Measurements from ENCODE around the gene FAM83F.

FAM83F gene

GRCh38 chr22:40043081-40043480, 48.3 kb downstream of the FAM83F start:
- TF ChIP-seq CTCF (IDR thresholded peaks at IDR 0.05; ENCODE audit: control insufficient read depth, extremely low read depth, insufficient read depth): no peak
- peak overlapping the region; percentile 64; the same call in 1 of the 2 replicates for H3K4me3 ChIP-seq (ENCODE audit: low read depth, low read length)
- peak; percentile 61 for DNase-seq (ENCODE audit: low read depth)

GRCh38 chr22:40043793-40044101, 49.0 kb downstream of the FAM83F start:
- no peak for DNase-seq (ENCODE audit: low read depth)
- no peak for TF ChIP-seq CTCF (IDR thresholded peaks at IDR 0.05; ENCODE audit: control insufficient read depth, extremely low read depth, insufficient read depth)
- peak overlapping the region; percentile 64 for H3K4me3 ChIP-seq (ENCODE audit: low read depth, low read length)

DNA sequence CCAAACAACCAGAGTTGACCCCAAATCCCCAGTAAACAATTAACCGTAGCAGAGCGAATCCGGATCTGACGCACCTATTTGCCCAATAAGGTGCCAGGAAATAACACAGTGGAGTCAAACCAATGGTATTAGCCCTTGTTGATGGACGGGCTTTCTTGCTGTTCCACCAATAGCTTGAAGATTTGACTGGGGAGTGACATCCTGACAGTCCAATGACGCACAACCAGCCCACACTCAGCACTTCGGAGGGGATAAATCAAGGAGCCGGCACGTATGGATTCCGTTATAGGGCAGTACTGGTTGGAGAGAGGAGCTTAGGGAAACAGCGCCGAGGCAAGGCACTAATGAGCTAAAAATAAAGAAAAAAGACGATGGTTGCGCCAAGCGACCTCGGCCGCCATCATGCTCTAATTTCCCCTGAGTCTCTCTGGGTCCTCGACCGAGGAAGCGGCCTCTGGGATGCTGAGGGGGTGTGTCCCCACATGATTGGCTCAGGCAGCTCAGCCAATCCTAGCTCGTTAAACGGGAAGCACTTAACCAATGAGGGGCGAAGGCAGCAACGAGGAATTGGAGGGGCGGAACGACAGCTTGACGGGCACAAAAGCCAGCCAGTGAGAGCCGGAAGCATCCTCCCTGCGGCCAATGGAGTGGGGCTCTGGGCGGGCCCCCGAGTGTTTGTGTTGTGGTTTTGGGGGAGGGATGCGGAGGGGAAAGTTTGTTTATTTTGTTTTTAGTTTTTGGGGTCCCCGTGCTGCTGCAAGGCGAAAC, 49.5 kb downstream of the FAM83F start:
- TF ChIP-seq CTCF (IDR thresholded peaks at IDR 0.05; ENCODE audit: control insufficient read depth, extremely low read depth, insufficient read depth): no peak
- DNase-seq (ENCODE audit: low read depth): peak; percentile 98
- peak overlapping the region; percentile 64 for H3K4me3 ChIP-seq (ENCODE audit: low read depth, low read length)

DNA sequence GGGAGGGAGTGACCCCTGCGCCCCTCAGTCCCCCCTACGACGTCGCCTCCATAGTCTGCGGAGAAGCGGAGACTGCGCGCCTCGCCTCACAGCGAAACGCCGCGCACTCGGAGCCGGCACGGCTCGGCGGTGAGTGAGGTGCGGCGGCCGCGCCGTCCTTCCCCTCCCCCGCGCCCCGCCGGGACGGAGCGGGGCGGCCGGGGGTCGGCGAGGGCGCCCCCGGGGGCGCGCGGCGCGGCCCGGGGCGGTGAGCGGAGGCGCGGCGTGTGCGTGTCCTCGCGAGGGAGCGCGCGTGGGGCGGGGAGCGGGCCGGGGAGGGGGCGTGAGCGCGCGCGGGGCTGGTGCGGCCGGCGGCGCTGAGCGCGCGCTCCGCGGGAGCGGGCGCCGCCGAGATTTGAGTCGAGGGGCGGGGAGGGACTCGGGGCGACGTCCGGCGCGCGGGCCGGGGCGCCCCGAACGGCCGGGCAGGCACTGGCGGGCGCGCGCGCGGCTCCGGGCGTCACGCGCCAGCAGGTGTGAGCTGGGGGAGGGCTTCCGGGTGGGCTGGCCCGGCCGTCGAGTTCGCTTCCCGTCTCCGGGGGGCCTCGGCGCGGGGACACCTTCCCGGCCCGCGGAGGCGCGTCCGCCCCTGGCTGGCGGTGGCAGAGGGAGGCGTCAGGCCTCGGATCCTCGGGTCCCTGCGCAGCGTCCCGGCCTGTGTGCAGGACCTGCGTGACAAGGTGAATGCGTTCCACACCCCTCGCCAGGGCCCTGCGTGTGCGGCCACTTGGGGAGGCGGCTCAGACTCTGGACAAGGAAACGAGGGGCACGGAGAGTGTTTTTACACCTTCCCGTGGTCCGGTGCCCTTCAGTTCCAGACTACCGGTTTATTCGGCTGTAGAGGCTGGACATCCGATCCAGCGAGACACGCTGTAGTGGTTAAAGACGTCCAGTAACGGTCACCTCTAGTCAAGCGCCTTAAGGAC, 50.4 kb downstream of the FAM83F start:
- no peak for DNase-seq (ENCODE audit: low read depth)
- TF ChIP-seq CTCF (IDR thresholded peaks at IDR 0.05; ENCODE audit: control insufficient read depth, extremely low read depth, insufficient read depth): no peak
- peak overlapping the region; percentile 64 for H3K4me3 ChIP-seq (ENCODE audit: low read depth, low read length)

DNA sequence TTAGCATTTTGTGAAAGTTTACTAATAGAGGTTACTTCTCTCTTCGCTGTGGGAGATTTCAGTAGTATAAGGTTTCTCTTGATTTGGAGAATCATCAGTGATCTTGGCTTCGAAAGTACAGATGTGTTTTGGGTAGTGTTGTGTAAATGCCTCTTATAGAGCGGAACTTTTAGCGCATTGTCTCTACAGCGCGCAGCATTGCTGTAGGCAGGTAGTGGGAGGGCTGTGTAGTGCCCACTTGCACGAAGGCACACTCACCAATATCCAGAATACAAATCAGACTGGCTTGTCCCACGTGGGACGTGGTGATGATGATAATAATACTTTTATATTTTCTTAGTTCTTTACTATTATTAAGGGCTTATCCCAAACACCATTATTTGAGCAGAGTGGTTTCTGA, 51.4 kb downstream of the FAM83F start:
- DNase-seq (ENCODE audit: low read depth): no peak
- TF ChIP-seq CTCF (IDR thresholded peaks at IDR 0.05; ENCODE audit: control insufficient read depth, extremely low read depth, insufficient read depth): no peak
- H3K4me3 ChIP-seq (ENCODE audit: low read depth, low read length): peak overlapping the region; percentile 61; the same call in 1 of the 2 replicates

- TF ChIP-seq CTCF (IDR thresholded peaks at IDR 0.05; ENCODE audit: control insufficient read depth, extremely low read depth, insufficient read depth): no peak
- H3K4me3 ChIP-seq (ENCODE audit: low read depth, low read length): no peak overlapping the region
- DNase-seq (ENCODE audit: low read depth): no peak
These were observed 55.5 kb downstream of the FAM83F start for GRCh38 chr22:40050258-40050657.

Data from LNCaP clone FGC (cell line).